IMR-90 (cell line): Measurements from ENCODE around the gene INPP5A. TPM values are rescaled to one million over a fixed set of nuclear protein-coding genes. Genes with fewer than 3 reads are reported as not detected.

Experiments
- ATAC-seq: fragments of 200-7000 bp; cut with Tn5 transposase; 2 replicates; pipeline ENCODE4 v1.9.1; 2020; ENCODE audit warnings: low read depth, mild to moderate bottlenecking, moderate library complexity
- BruUV-seq: library from RNA; stranded (reverse); fragments of 400-500 nt; replicated peaks from 2 replicates; lab custom pipeline; 2021; lab: Mats Ljungman, UMichigan
- CTCF ChIA-PET: fragments of 300-600 bp; formaldehyde crosslinking; extraction: SDS; loops from one replicate; lab custom pipeline; 2021; ENCODE audit warnings: antibody characterized with exemption; lab: Yijun Ruan, JAX
- POLR2A ChIA-PET: fragments of 300-600 bp; sonication (Branson Sonifier 250); formaldehyde crosslinking; loops from one replicate; lab custom pipeline; 2022; ENCODE audit warnings: antibody characterized with exemption; ENCODE audit not compliant: unreplicated experiment; lab: Charles Lee
- DNase-seq: peaks from one replicate; pipeline ENCODE4 v3.0.0; 2013
- H2AFZ ChIP-seq: replicated peaks from 2 replicates; pipeline ENCODE3; 2013; ENCODE audit warnings: low read length, mild to moderate bottlenecking; ENCODE audit not compliant: poor library complexity
- H2AK5ac ChIP-seq: 2 replicates; pipeline ENCODE4 v1.6.1; 2013; ENCODE audit warnings: low read depth, low read length, inconsistent platforms
- H2AK9ac ChIP-seq: replicated peaks from 2 replicates; pipeline ENCODE3; 2013; ENCODE audit warnings: mild to moderate bottlenecking, low read depth, low read length, moderate library complexity; ENCODE audit not compliant: poor library complexity
- H2BK120ac ChIP-seq: 2 replicates; pipeline ENCODE4 v1.6.1; 2013; ENCODE audit warnings: low read depth, low read length, inconsistent platforms
- H2BK15ac ChIP-seq: 3 replicates; pipeline ENCODE4 v1.6.1; 2013; ENCODE audit warnings: low read depth, low read length, inconsistent platforms
- H2BK20ac ChIP-seq: 2 replicates; pipeline ENCODE4 v1.6.1; 2013; ENCODE audit warnings: low read depth, mild to moderate bottlenecking, inconsistent platforms, low read length, moderate library complexity
- H2BK5ac ChIP-seq: 2 replicates; pipeline ENCODE4 v1.6.1; 2013; ENCODE audit warnings: mild to moderate bottlenecking, low read depth, low read length, inconsistent platforms; ENCODE audit not compliant: poor library complexity, severe bottlenecking
- H3K14ac ChIP-seq: replicated peaks from 2 replicates; pipeline ENCODE4 v1.6.1; 2013; ENCODE audit warnings: low read depth, low read length, inconsistent platforms
- H3K18ac ChIP-seq: 2 replicates; pipeline ENCODE4 v1.6.1; 2013; ENCODE audit warnings: low read depth, low read length, control low read depth
- H3K23ac ChIP-seq: 2 replicates; pipeline ENCODE4 v1.6.1; 2013; ENCODE audit warnings: low read depth, low read length, inconsistent platforms
- H3K27ac ChIP-seq: 2 replicates; pipeline ENCODE4 v1.5.1; 2013; ENCODE audit warnings: mild to moderate bottlenecking, control low read depth, low read length; ENCODE audit not compliant: insufficient read depth
- H3K27me3 ChIP-seq: 2 replicates; pipeline ENCODE4 v1.6.1; 2013; ENCODE audit warnings: low read length; ENCODE audit not compliant: control insufficient read depth, insufficient read depth
- H3K36me3 ChIP-seq: 2 replicates; pipeline ENCODE4 v1.6.1; 2013; ENCODE audit warnings: low read length, mixed read lengths; ENCODE audit not compliant: control insufficient read depth, insufficient read depth
- H3K4ac ChIP-seq: 2 replicates; pipeline ENCODE4 v1.6.1; 2013; ENCODE audit warnings: low read depth, low read length, inconsistent platforms
- H3K4me1 ChIP-seq: 2 replicates; pipeline ENCODE4 v1.6.1; 2013; ENCODE audit warnings: low read length, mixed read lengths; ENCODE audit not compliant: control insufficient read depth, insufficient read depth
- H3K4me2 ChIP-seq: 2 replicates; pipeline ENCODE4 v1.6.1; 2013; ENCODE audit warnings: low read depth, mild to moderate bottlenecking, control low read depth, low read length, moderate library complexity
- H3K4me3 ChIP-seq: 2 replicates; pipeline ENCODE4 v1.5.1; 2013; ENCODE audit warnings: low read depth, mild to moderate bottlenecking, control low read depth, low read length, moderate library complexity; ENCODE audit not compliant: insufficient read depth
- H3K56ac ChIP-seq: 2 replicates; pipeline ENCODE4 v1.6.1; 2013; ENCODE audit warnings: low read length, inconsistent platforms; ENCODE audit not compliant: insufficient read depth; ENCODE audit errors: extremely low read depth
- H3K79me1 ChIP-seq, 2 experiments: 2 replicates each; pipeline ENCODE4 v1.6.1; 2013; ENCODE audit warnings: low read length in 2 of 2, inconsistent platforms in 1 of 2, low read depth in 1 of 2
- H3K9ac ChIP-seq: 2 replicates; pipeline ENCODE4 v1.6.1; 2013; ENCODE audit warnings: low read depth, low read length, control low read depth
- H3K9me1 ChIP-seq: 2 replicates; pipeline ENCODE4 v1.6.1; 2013; ENCODE audit warnings: low read length, inconsistent platforms; ENCODE audit not compliant: insufficient read depth
- H3K9me3 ChIP-seq: 2 replicates; pipeline ENCODE4 v1.6.1; 2013; ENCODE audit warnings: low read length; ENCODE audit not compliant: control insufficient read depth, insufficient read depth
- H4K20me1 ChIP-seq: 2 replicates; pipeline ENCODE4 v1.6.1; 2013; ENCODE audit warnings: low read length, inconsistent platforms; ENCODE audit not compliant: insufficient read depth
- H4K5ac ChIP-seq: 2 replicates; pipeline ENCODE4 v1.6.1; 2013; ENCODE audit warnings: mild to moderate bottlenecking, low read depth, low read length, control low read depth
- H4K8ac ChIP-seq, 2 experiments: 2 replicates each; pipeline ENCODE4 v1.6.1; 2013; ENCODE audit warnings: low read depth in 2 of 2, low read length in 2 of 2, control low read depth in 1 of 2, inconsistent platforms in 1 of 2
- H4K91ac ChIP-seq: 2 replicates; pipeline ENCODE4 v1.6.1; 2013; ENCODE audit warnings: low read depth, low read length, inconsistent platforms; ENCODE audit not compliant: insufficient read depth
- CHD1 ChIP-seq: IDR thresholded peaks from 2 replicates; pipeline ENCODE4 v1.6.1; 2012; ENCODE audit warnings: low read depth, low read length, improper control_type of control experiment
- FOS ChIP-seq: fragments of 150-350 bp; IDR thresholded peaks from 2 replicates; pipeline ENCODE4 v1.6.1; 2016; ENCODE audit warnings: low read depth, low read length
- MAFK ChIP-seq: IDR thresholded peaks from 2 replicates; pipeline ENCODE4 v1.6.1; 2012; ENCODE audit warnings: low read depth, low read length, improper control_type of control experiment
- POLR2A ChIP-seq: IDR thresholded peaks from 2 replicates; pipeline ENCODE4 v1.6.1; 2012; ENCODE audit warnings: mild to moderate bottlenecking, low read depth, low read length
- RFX5 ChIP-seq: IDR thresholded peaks from 2 replicates; pipeline ENCODE4 v1.8.0; 2012; ENCODE audit warnings: low read depth, mild to moderate bottlenecking, low read length, moderate library complexity
- SMC3 ChIP-seq: fragments of 150-350 bp; IDR thresholded peaks from 2 replicates; pipeline ENCODE4 v1.6.1; 2016; ENCODE audit warnings: low read depth, mild to moderate bottlenecking, antibody characterized with exemption, low read length, moderate library complexity
- WGBS, 2 experiments: methylation state at CpG; one replicate each; pipeline versions ENCODE4 v1.1.5 to v1.1.7; 2013; ENCODE audit warnings: missing lambda C conversion rate in 2 of 2; ENCODE audit not compliant: insufficient read length in 1 of 2; ENCODE audit errors: extremely low coverage in 2 of 2; 5-methylcytosine and 5-hydroxymethylcytosine counted together
- dilution Hi-C: fragments of 300-500 bp; cut with HindIII; formaldehyde crosslinking; loops from one replicate; pipeline ENCODE4 v1.14.3; 2018; ENCODE audit warnings: low sequenced_read_pairs; ENCODE audit not compliant: unreplicated experiment
- in situ Hi-C: fragments of 300-500 bp; cut with MboI; formaldehyde crosslinking; loops from 3 replicates; pipeline ENCODE4 v1.14.3; 2019; ENCODE audit warnings: low sequenced_read_pairs, inconsistent platforms, mixed read lengths
- intact Hi-C: fragments of 100-400 bp; cut with micrococcal nuclease; formaldehyde crosslinking; loops from 2 replicates; pipeline ENCODE4 v1.10.0; 2022
- polyA plus RNA-seq, 3 experiments: library from polyadenylated mRNA; depleted of rRNA; stranded (reverse); fragments of >200 nt; gene quantifications; 2 replicates each; pipeline ENCODE4 v1.2.3, GENCODE V29; 2012; ENCODE audit warnings: low replicate concordance in 1 of 3
- total RNA-seq: library from RNA; depleted of rRNA; stranded (reverse); fragments of >200 nt; gene quantifications from 2 replicates; pipeline ENCODE4 v1.2.3, GENCODE V29; 2012
- TF ChIP-seq, protein P1 (sequence below): fragments of 150-350 bp; IDR thresholded peaks from 2 replicates; pipeline ENCODE4 v1.6.1; 2016; ENCODE audit warnings: low read depth, mild to moderate bottlenecking, low read length, moderate library complexity, borderline replicate concordance
- TF ChIP-seq, protein P2 (sequence below): conservative IDR thresholded peaks from 2 replicates; pipeline ENCODE4 v1.5.1; 2012; ENCODE audit warnings: mild to moderate bottlenecking, low read depth, low read length, improper control_type of control experiment

The INPP5A gene
- total and polyA plus RNA-seq, 2 of the 4 experiments (the other 2 are of a cell fraction) = 21.4 to 36.7 TPM

DNA sequence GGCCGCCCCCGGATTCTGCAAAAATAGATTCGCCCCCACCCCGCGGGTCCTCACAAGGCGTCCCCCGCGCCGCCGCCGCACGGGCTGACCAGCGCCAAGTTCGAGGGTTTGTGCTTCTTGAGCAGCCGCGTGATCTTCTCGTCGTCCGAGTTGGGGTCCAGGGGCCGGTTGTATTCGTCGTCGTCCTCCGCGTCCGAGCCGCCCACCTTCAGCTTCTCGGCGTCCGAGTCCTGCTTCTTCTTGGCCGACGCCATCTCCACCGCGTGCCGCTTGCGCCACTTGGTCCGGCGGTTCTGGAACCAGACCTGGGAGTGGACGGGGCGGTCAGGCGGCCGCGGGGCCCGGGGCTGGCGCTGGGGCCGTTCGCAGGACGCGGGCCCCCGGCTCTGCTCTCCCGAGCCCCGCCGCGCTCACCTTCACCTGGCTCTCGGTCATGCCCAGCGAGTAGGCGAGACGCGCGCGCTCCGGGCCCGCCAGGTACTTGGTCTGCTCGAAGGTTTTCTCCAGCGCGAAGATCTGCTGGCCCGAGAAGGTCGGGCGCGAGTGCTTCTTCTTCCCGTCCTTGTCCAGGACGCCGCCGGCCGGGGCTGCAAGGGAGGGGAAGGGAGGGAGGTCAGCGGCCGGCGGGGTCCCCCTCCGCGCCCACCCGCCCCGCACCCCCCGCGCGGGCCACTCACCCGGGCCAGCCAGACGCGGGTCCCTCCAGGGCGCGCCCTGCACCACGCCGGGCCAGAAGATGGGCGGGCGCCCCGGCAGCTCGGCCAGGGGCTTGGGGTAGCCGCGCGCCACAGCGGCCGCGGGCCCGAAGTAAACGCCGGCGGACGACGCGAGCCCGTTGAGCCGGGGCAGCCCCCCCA is 247.5 kb downstream of the INPP5A start:
- H3K4me2 ChIP-seq = no peak overlapping the region
- no peak overlapping the region for H2AK5ac ChIP-seq
- no peak overlapping the region for H2BK5ac ChIP-seq
- H2BK120ac ChIP-seq = no peak overlapping the region
- ATAC-seq = peak; percentile 15; the same call in 1 of the 2 replicates
- H3K18ac ChIP-seq = no peak overlapping the region
- peaks cover 60% of the 10 kb centered on the region for H3K27me3 ChIP-seq
- WGBS, 2 experiments = 6% methylated on average over 64 of the region's 111 CpGs; no CpG with 5 or more reads in 1 of the 2 experiments
- H2BK15ac ChIP-seq = no peak overlapping the region
- no peak for DNase-seq
- H3K79me1 ChIP-seq = no peaks in the 10 kb centered on the region
- peaks cover 8% of the 10 kb centered on the region for H3K36me3 ChIP-seq
- H3K4me1 ChIP-seq = no peaks in the 10 kb centered on the region
- H4K5ac ChIP-seq = no peak overlapping the region
- TF ChIP-seq CHD1 (no peak), FOS (no peak), MAFK (no peak), SMC3 (no peak), POLR2A (no peak), RFX5 (no peak)
- TF ChIP-seq, protein P1, sequence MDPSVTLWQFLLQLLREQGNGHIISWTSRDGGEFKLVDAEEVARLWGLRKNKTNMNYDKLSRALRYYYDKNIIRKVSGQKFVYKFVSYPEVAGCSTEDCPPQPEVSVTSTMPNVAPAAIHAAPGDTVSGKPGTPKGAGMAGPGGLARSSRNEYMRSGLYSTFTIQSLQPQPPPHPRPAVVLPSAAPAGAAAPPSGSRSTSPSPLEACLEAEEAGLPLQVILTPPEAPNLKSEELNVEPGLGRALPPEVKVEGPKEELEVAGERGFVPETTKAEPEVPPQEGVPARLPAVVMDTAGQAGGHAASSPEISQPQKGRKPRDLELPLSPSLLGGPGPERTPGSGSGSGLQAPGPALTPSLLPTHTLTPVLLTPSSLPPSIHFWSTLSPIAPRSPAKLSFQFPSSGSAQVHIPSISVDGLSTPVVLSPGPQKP = no peak
- TF ChIP-seq, protein P2, sequence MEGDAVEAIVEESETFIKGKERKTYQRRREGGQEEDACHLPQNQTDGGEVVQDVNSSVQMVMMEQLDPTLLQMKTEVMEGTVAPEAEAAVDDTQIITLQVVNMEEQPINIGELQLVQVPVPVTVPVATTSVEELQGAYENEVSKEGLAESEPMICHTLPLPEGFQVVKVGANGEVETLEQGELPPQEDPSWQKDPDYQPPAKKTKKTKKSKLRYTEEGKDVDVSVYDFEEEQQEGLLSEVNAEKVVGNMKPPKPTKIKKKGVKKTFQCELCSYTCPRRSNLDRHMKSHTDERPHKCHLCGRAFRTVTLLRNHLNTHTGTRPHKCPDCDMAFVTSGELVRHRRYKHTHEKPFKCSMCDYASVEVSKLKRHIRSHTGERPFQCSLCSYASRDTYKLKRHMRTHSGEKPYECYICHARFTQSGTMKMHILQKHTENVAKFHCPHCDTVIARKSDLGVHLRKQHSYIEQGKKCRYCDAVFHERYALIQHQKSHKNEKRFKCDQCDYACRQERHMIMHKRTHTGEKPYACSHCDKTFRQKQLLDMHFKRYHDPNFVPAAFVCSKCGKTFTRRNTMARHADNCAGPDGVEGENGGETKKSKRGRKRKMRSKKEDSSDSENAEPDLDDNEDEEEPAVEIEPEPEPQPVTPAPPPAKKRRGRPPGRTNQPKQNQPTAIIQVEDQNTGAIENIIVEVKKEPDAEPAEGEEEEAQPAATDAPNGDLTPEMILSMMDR = no peak
- H2AK9ac ChIP-seq = no peak overlapping the region
- no peak overlapping the region for H3K14ac ChIP-seq
- in situ Hi-C loops = no loop called here
- no peak overlapping the region for H4K91ac ChIP-seq
- H4K8ac ChIP-seq = no peak overlapping the region
- H3K4me3 ChIP-seq = no peak overlapping the region
- no TSS peak for BruUV-seq
- no peak overlapping the region for H3K56ac ChIP-seq
- CTCF ChIA-PET = no interaction called here
- H4K20me1 ChIP-seq = no peaks in the 10 kb centered on the region
- no peak overlapping the region for H2BK20ac ChIP-seq
- H2AFZ ChIP-seq = peak overlapping the region; percentile 2
- no peak overlapping the region for H3K27ac ChIP-seq
- POLR2A ChIA-PET = no interaction called here
- dilution Hi-C loops = no loop called here
- H3K9ac ChIP-seq = no peak overlapping the region
- H3K9me3 ChIP-seq = peaks cover 5% of the 10 kb centered on the region; the same call in 1 of the 2 replicates
- H3K9me1 ChIP-seq = no peaks in the 10 kb centered on the region
- intact Hi-C loops = no loop called here
- no peak overlapping the region for H3K4ac ChIP-seq
- no peak overlapping the region for H3K23ac ChIP-seq
